Raji (cell line): ENCODE data around the gene WDR45B.

Experiments
- POLR2A ChIP-seq: IDR thresholded peaks from 2 replicates; pipeline ENCODE4 v1.6.1; 2011; ENCODE audit warnings: low read depth, low read length, control low read depth; ENCODE audit not compliant: insufficient read depth

The WDR45B gene

DNA sequence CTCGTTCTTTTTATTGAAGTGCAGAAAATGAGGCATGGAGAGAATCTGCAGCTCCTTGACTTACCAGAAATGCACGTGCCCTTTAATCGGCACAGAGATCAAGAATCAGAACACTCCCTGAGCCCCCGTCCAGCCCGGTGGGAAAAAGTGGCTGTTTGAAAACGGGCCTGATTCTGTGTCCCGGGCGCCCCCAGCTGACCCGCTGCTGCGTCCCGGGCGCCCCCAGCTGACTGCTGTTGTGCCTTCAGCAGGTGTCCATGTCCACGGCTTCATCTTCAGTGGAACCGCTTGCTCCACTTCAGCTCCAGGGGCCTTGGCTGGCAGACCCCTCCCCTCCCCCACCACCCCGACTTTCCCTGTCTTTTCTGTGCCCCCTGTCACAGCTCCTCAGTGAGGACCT, 81.0 kb downstream of the WDR45B start:
- no peak for TF ChIP-seq POLR2A

GRCh38 chr17:82566129-82566960, 81.9 kb downstream of the WDR45B start:
- no peak for TF ChIP-seq POLR2A

- no peak for TF ChIP-seq POLR2A
Measured at GRCh38 chr17:82565551-82565950, 82.7 kb downstream of the WDR45B start.
